Osteoblast (primary cell): Measurements from ENCODE around the gene ACTRT2. TPM values are rescaled to one million over a fixed set of nuclear protein-coding genes. Genes with fewer than 3 reads are reported as not detected.

Experiments
- DNase-seq: peaks from one replicate; pipeline ENCODE4 v3.0.0; 2011; ENCODE audit warnings: low spot score, mixed read lengths; ENCODE audit not compliant: insufficient read length; ENCODE audit errors: missing footprints
- H2AFZ ChIP-seq: 2 replicates; pipeline ENCODE4 v1.6.0; 2011; ENCODE audit warnings: mild to moderate bottlenecking, low read length
- H3K27ac ChIP-seq: 2 replicates; pipeline ENCODE4 v1.5.1; 2011; ENCODE audit warnings: mild to moderate bottlenecking, low read depth, low read length, moderate library complexity
- H3K27me3 ChIP-seq: 2 replicates; pipeline ENCODE4 v1.6.0; 2012; ENCODE audit warnings: mild to moderate bottlenecking, control low read depth, inconsistent platforms, low read length, moderate library complexity; ENCODE audit not compliant: insufficient read depth
- H3K36me3 ChIP-seq: 2 replicates; pipeline ENCODE4 v1.5.1; 2011; ENCODE audit warnings: mild to moderate bottlenecking, low read length, control low read depth, moderate library complexity; ENCODE audit not compliant: insufficient read depth
- H3K4me1 ChIP-seq: 2 replicates; pipeline ENCODE4 v1.5.1; 2011; ENCODE audit warnings: mild to moderate bottlenecking, low read length, control low read depth, moderate library complexity; ENCODE audit not compliant: insufficient read depth
- H3K4me2 ChIP-seq: 2 replicates; pipeline ENCODE4 v1.6.0; 2011; ENCODE audit warnings: mild to moderate bottlenecking, low read length; ENCODE audit not compliant: insufficient read depth
- H3K4me3 ChIP-seq: fragments of 200-600 bp; sonication (generic); 3 replicates; pipeline ENCODE4 v1.5.1; 2012; ENCODE audit warnings: mild to moderate bottlenecking, low read length, inconsistent platforms; ENCODE audit not compliant: insufficient read depth
- H3K79me2 ChIP-seq: 2 replicates; pipeline ENCODE4 v1.6.0; 2012; ENCODE audit warnings: mild to moderate bottlenecking, low read length, control low read depth, inconsistent platforms; ENCODE audit not compliant: insufficient read depth
- H3K9me3 ChIP-seq: 2 replicates; pipeline ENCODE4 v1.5.1; 2011; ENCODE audit warnings: low read depth, low read length, control low read depth
- H4K20me1 ChIP-seq: 2 replicates; pipeline ENCODE4 v1.6.0; 2012; ENCODE audit warnings: mild to moderate bottlenecking, low read length, control low read depth; ENCODE audit not compliant: insufficient read depth
- total RNA-seq: library from RNA; depleted of rRNA; stranded (reverse); fragments of >200 nt; gene quantifications from 2 replicates; pipeline ENCODE4 v1.2.3, GENCODE V29; 2012
- TF ChIP-seq, protein P1 (sequence below): IDR thresholded peaks from 2 replicates; pipeline ENCODE4 v1.5.1; 2011; ENCODE audit warnings: mild to moderate bottlenecking, low read depth, low read length, moderate library complexity; ENCODE audit errors: extremely low read depth

Gene ACTRT2
- total RNA-seq, 1 donor = not detected

DNA sequence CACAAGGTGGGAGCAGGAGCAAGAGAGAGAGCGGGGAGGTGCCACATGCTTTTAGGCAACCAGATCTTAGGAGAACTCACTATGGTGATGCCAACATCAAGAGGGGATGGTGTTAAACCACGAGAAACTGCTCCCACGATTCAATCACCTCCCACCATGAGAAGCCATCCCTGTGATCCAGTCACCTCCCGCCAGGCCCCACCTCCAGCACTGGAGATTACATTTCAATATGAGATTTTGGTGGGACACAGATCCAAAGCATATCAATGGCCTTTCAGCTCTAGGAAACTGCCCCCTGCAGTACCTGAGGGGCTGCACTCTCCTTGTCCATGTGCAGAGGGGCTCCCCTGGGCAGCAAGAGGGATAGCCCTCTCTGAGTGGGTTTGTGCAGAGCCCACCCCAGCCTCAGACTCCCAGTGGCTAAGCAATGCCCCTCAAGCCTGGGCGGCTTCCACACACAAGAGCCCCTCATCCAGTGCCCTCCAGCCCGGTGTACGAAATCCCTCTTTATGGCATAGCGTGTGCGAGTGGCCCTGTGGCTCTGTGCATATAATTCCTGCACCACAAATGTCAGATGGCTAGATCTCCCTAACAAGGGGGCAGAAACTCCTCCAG is 32.2 kb downstream of the ACTRT2 start:
- Histone ChIP-seq H4K20me1 (no peaks in the 10 kb centered on the region), H3K4me3 (no peak overlapping the region), H3K79me2 (no peaks in the 10 kb centered on the region), H3K27me3 (peaks cover 2% of the 10 kb centered on the region), H2AFZ (no peak overlapping the region), H3K27ac (no peak overlapping the region), H3K4me1 (no peaks in the 10 kb centered on the region), H3K4me2 (no peak overlapping the region), H3K9me3 (no peaks in the 10 kb centered on the region), H3K36me3 (no peaks in the 10 kb centered on the region)
- peak; percentile 64 for DNase-seq
- TF ChIP-seq, protein P1, sequence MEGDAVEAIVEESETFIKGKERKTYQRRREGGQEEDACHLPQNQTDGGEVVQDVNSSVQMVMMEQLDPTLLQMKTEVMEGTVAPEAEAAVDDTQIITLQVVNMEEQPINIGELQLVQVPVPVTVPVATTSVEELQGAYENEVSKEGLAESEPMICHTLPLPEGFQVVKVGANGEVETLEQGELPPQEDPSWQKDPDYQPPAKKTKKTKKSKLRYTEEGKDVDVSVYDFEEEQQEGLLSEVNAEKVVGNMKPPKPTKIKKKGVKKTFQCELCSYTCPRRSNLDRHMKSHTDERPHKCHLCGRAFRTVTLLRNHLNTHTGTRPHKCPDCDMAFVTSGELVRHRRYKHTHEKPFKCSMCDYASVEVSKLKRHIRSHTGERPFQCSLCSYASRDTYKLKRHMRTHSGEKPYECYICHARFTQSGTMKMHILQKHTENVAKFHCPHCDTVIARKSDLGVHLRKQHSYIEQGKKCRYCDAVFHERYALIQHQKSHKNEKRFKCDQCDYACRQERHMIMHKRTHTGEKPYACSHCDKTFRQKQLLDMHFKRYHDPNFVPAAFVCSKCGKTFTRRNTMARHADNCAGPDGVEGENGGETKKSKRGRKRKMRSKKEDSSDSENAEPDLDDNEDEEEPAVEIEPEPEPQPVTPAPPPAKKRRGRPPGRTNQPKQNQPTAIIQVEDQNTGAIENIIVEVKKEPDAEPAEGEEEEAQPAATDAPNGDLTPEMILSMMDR = no peak

GRCh38 chr1:3053986-3054385 is 32.7 kb downstream of the ACTRT2 start:
- no peaks in the 10 kb centered on the region for H3K4me1 ChIP-seq
- H3K36me3 ChIP-seq = no peaks in the 10 kb centered on the region
- no peaks in the 10 kb centered on the region for H3K9me3 ChIP-seq
- H3K4me3 ChIP-seq = no peak overlapping the region
- no peak overlapping the region for H3K27ac ChIP-seq
- H4K20me1 ChIP-seq = no peaks in the 10 kb centered on the region
- H3K27me3 ChIP-seq = peaks cover 2% of the 10 kb centered on the region
- H2AFZ ChIP-seq = no peak overlapping the region
- no peaks in the 10 kb centered on the region for H3K79me2 ChIP-seq
- TF ChIP-seq, protein P1 = no peak
- H3K4me2 ChIP-seq = no peak overlapping the region
- peak; percentile 32 for DNase-seq

- Histone ChIP-seq H3K79me2 (no peaks in the 10 kb centered on the region), H3K27ac (no peak overlapping the region), H4K20me1 (no peaks in the 10 kb centered on the region), H3K9me3 (no peaks in the 10 kb centered on the region), H3K4me1 (no peaks in the 10 kb centered on the region), H3K4me2 (no peak overlapping the region), H3K36me3 (no peaks in the 10 kb centered on the region), H2AFZ (no peak overlapping the region), H3K27me3 (peaks cover 2% of the 10 kb centered on the region), H3K4me3 (no peak overlapping the region)
- peak; percentile 59 for DNase-seq
- TF ChIP-seq, protein P1 = no peak
Measured at GRCh38 chr1:3054474-3054873, 33.2 kb downstream of the ACTRT2 start.

GRCh38 chr1:3055051-3055450 is 33.8 kb downstream of the ACTRT2 start:
- H4K20me1 ChIP-seq = peaks cover 1% of the 10 kb centered on the region
- H3K36me3 ChIP-seq = no peaks in the 10 kb centered on the region
- H3K4me2 ChIP-seq = no peak overlapping the region
- H3K27ac ChIP-seq = no peak overlapping the region
- no peaks in the 10 kb centered on the region for H3K9me3 ChIP-seq
- peaks cover 2% of the 10 kb centered on the region for H3K27me3 ChIP-seq
- DNase-seq = peak; percentile 36
- H3K4me1 ChIP-seq = no peaks in the 10 kb centered on the region
- H3K79me2 ChIP-seq = no peaks in the 10 kb centered on the region
- H3K4me3 ChIP-seq = no peak overlapping the region
- no peak overlapping the region for H2AFZ ChIP-seq
- TF ChIP-seq, protein P1 = no peak
